ENCODE results near the gene ART1. TPM values are rescaled to one million over a fixed set of nuclear protein-coding genes. Genes with fewer than 3 reads are reported as not detected.

Gene ART1
- total and polyA plus RNA-seq, 12 donors, result 0.03 to 2.8 (median 1.2) TPM; not detected in 3

GRCh38 chr11:3605771-3606203 lies 39.1 kb upstream of the ART1 start:
- intact Hi-C loops (cut with DNase I), result no loop called here
- Histone ChIP-seq H3K4me3 (no peak overlapping the region), H3K9me3 (no peaks in the 10 kb centered on the region), H3K4me1 (no peaks in the 10 kb centered on the region), H3K36me3 (no peaks in the 10 kb centered on the region), H3K27me3 (no peaks in the 10 kb centered on the region), H3K27ac (peak overlapping the region in 2 of 10 donors; percentile 6 to 37)
- peak in 5 of 8 donors; percentile 39 to 75 (median 71) for ATAC-seq
- WGBS, 2 donors, result 46 to 57% methylated on average over 5 of the region's 5 CpGs
- DNase-seq, result no peak
- no peak for TF ChIP-seq CTCF (IDR thresholded peaks at IDR 0.05)

DNA sequence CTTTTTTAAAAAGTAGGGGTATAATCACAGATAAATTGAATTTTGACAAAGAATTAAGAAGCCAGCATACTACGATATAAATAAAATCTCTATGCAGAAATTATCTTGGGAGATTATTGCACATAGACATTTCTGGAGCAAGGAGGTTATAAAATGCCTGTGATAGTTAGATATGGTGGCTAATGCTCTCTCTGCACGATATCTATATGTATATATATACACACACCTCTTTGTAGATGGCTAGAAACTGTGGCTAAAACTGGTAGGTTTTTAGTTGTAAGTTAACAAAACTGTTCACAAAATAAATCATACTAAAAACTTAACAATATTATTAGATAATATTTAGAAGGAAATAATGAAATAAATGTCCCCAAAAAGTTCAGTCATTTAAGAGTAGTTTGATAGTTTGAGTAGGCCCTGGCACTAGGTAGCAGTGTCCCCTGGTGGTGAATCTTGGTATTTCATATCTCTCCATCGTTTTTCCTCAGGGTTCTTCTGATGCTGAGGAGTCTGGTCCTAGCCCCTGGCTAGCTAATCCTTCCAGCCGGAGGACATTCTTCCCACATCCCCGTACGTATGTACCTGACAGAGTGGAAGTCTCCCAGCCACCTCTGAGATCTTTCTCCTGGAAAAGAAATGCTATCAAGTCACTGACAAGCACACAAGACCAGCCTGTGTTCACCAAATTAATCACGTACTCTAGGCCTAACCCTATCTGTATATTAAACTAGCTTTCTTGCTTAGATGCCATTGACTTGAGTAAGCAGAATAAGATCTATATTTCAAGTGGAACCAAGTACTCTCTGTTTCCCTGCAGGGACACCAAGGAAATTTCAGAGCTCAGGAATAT lies 35.3 kb upstream of the ART1 start:
- TF ChIP-seq CTCF (IDR thresholded peaks at IDR 0.05), result peak; percentile 61 to 92 (median 82)
- Histone ChIP-seq H3K4me3 (no peak overlapping the region), H3K27me3 (no peaks in the 10 kb centered on the region), H3K27ac (no peak overlapping the region), H3K4me1 (peaks cover 0 to 10% (median 0%) of the 10 kb centered on the region in 9 donors), H3K36me3 (no peaks in the 10 kb centered on the region), H3K9me3 (peaks cover 0 to 8% (median 5%) of the 10 kb centered on the region in 11 donors)
- WGBS, 2 donors, result 54 to 64% methylated on average over 7 of the region's 7 CpGs
- intact Hi-C loops (cut with DNase I), result no loop called here
- ATAC-seq, result peak in 1 of 8 donors; percentile 34
- DNase-seq, result no peak

- H3K4me1 ChIP-seq, result peaks cover 0 to 16% (median 0%) of the 10 kb centered on the region in 9 donors
- DNase-seq (no peak), ATAC-seq (no peak)
- H3K36me3 ChIP-seq, result no peaks in the 10 kb centered on the region
- 88 to 93% methylated on average over 4 of the region's 4 CpGs for WGBS, 2 donors
- H3K4me3 ChIP-seq, result no peak overlapping the region
- H3K9me3 ChIP-seq, result peaks cover 0 to 8% (median 5%) of the 10 kb centered on the region in 11 donors
- no peak overlapping the region for H3K27ac ChIP-seq
- TF ChIP-seq CTCF (IDR thresholded peaks at IDR 0.05), result no peak
- intact Hi-C loops (cut with DNase I), result no loop called here
- H3K27me3 ChIP-seq, result no peaks in the 10 kb centered on the region
These were observed 34.1 kb upstream of the ART1 start for GRCh38 chr11:3610846-3611245.

GRCh38 chr11:3611976-3612678 lies 32.8 kb upstream of the ART1 start:
- no peak for ATAC-seq
- 80 to 81% methylated on average over 3 of the region's 3 CpGs for WGBS, 2 donors
- no peak for TF ChIP-seq CTCF (IDR thresholded peaks at IDR 0.05)
- H3K36me3 ChIP-seq, result no peaks in the 10 kb centered on the region
- peaks cover 0 to 8% (median 5%) of the 10 kb centered on the region in 11 donors for H3K9me3 ChIP-seq
- no peaks in the 10 kb centered on the region for H3K27me3 ChIP-seq
- no peak overlapping the region for H3K27ac ChIP-seq
- intact Hi-C loops (cut with DNase I), result no loop called here
- no peak overlapping the region for H3K4me3 ChIP-seq
- peaks cover 0 to 16% (median 0%) of the 10 kb centered on the region in 9 donors for H3K4me1 ChIP-seq
- no peak for DNase-seq

Data from heart right ventricle (tissue), 16 donors.